M059J (cell line): Measurements from ENCODE around the gene CEP135. TPM values are rescaled to one million over a fixed set of nuclear protein-coding genes. Genes with fewer than 3 reads are reported as not detected.
A peak's percentile ranks its signal among the peaks of the same experiment; 100 is the strongest.
"Not testable (repeated sequence)": the region's sequence is repeated elsewhere in the genome, so short reads cannot be mapped to it uniquely, and the experiment has no call there.

ENCODE experiments used
- DNase-seq: peaks from one replicate; pipeline ENCODE4 v3.0.0-alpha.2; 2012; ENCODE audit warnings: low read depth
- total RNA-seq: library from RNA; depleted of rRNA; stranded (reverse); fragments of >200 nt; shearing (Covaris generic); gene quantifications from 2 replicates; pipeline ENCODE4 v1.2.3, GENCODE V29; 2014

Gene CEP135
- total RNA-seq, 1 experiment from 2014 or later = 2.8 TPM

DNA sequence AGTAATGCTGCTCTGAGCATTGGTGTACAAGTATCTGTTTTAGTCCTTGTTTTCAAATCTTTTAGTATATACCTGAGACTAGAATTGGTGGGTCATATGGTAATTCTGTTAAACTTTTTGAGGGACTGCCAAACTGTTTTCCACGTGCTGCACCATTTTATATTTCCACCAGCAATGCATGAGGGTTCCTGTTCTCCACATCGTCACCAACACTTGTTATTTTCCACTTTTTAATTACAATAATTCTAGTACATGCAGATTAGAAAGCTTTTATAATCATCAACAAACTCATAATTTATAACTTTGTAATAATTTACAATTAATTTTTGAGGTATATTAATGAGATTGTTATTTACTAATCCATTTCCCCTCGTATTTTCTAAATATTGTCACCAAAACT is 79.4 kb downstream of the CEP135 start:
- no peak for DNase-seq

DNA sequence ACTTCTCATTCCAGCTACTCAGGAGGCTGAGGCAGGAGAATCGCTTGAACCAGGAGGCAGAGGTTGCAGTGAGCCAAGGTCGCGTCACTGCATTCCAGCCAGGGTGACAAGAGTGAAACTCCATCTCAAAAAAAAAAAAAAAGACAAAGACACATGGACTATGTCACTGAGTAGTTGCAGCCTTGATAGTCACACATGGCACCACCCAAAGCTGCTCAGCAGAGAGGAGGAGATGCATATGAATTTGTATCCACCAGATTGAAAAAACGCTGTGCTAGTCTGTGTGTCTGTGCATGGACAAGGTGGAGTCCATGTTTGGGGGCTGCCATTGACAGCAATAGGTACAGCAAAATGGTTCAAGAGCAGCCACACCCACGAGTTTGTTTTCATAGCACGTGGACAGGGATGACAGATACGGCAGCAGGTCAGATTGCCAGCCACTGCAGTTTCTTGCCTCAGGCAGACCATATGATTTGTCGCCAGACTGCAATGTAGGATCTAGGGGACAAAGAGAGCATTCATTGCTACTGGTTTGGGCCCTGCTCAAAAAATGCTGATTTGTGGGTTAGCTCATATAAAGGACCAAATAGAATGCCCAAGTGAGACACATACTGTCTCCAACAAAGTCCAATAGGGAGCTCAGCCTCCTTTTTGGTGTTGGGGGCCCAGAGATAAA is 89.9 kb downstream of the CEP135 start:
- peak; percentile 2 for DNase-seq

DNA sequence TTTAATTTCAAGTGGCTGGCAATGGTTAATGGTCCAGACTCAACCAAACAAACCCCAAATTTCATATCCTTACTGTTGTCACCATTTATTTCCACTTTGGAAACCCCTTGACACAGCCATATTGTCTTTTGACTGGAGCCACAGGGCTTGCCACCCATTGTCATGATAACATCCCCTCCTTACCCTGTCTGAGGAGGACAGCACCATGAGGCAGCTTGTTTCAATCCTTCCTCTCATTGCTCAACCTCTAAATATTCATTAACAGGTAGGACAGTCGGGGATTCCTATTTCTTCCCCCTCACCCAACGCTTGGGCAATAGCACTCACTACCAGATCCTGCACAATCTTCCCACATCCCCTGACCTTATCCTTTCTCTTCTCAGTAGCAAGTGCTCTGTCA is 92.1 kb downstream of the CEP135 start:
- no peak for DNase-seq

DNA sequence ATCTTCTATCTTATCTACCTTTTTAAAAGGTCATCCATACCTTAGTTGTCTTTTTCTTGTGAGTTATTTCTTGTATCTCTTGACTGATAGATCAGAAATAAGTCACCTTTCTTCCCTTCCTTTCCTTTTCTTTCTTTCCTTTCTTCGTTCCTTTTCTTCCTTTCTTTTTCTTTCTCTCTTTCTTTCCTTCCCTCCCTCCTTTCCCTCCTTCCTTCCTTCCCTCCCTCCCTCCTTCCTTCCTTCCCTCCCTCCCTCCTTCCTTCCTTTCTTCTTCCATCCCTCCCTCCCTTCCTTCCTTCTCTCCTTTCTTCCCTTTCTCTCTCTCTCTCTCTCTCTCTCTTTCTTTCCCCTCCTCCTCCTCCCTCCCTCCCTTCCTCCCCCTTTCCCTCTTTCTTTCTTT is 93.5 kb downstream of the CEP135 start:
- DNase-seq = no peak

DNA sequence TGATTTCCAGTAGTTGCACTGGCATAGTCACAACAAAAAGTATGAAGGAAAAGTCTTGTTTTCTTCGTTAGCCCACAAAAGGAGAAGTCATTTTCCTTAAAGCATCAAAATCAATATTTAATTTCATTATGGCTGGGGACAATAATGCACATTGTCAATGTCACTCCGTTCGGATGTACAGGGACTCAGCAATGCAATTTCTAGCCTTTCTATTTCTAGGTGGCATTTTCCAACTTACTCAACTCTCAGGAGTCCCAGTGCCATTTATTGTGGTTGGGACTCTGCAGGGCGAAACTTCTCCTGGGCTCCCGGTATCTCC is 99.6 kb downstream of the CEP135 start:
- DNase-seq = peak; percentile 15

DNA sequence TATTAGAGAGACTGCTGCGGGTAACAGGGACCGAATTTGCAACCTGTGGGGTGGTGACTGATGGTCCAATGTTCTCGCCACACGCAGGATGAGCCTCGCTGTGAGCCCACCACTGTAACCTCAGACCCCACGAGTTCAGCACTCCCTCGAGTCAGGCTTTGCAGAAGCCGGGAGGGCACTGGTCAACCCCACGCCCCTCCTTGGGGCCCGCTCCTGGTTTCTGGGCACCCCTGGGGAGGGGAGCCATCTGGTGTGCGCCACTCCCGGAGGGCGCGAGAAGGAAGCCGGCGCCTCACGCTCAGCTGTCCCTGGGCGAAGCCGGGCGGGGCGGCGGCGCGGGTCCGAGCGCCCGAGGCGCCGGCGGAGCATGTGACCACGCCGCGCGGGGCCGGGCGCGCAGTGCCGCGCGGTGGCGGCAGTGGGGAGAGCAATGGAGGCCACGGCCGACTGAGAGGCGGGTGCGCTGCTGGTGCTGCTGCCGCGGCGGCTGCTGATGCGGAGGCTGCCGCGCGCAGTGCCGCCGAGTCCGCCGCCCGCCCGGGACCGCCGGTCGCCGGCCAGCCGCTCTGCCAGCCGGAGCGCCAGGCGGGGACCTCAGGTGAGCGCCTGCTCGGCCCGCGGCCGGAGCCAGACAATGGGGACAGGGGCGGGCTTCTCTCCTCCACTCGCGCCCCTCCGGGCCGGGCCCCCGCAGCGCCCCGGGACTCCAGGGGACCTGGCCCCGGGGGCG is 100.1 kb downstream of the CEP135 start:
- peak; percentile 29 for DNase-seq

DNA sequence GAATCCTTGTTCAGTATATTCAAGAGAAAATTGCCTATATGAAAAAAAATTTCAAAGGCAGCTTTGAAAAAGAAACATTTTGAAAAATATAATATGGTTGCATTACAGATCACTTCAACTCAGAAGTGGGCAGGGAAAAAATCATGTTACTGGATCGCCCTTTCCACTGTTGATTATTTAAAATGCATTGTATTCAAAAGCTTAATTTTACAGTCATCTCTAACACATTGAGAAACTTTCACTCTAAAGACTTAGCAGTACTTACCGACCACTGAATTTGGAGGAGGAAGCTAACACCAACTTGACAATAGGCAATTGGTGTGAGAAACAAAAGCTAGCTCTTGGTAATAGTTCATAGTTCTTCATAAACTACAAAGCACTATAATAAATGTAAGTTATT is 101.9 kb downstream of the CEP135 start:
- DNase-seq = no peak

DNA sequence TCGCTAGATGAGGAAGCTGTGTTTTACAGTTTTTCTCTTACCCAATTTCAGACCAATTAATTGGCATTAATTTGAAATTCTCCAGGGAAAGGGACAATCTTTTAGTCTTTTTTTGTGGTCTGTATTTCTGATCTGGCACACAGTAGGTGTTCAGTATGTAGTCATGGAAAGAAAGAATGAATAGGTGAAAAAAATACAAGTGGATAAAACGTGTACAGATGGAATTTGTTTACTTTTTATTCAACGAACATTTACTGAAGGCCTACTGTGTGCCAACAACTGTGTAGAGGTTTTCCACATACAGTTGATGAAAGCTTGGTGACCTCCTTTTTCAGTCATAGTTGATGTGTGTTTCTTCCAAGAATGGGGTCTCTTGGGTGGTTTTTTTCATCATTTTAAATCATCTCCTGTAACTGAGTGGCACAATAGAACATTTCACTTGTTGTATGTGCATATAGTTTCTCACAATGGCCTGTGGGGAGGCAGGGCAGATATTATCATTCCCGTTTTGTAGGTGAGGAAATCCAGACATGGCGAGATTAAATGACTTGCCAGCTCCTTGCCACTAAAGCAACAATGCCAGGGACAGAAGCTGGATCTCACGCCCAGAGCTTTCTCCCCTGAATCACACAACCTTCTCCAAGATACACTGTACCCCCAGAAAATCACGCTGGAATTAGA is 102.4 kb downstream of the CEP135 start:
- DNase-seq = no peak

DNA sequence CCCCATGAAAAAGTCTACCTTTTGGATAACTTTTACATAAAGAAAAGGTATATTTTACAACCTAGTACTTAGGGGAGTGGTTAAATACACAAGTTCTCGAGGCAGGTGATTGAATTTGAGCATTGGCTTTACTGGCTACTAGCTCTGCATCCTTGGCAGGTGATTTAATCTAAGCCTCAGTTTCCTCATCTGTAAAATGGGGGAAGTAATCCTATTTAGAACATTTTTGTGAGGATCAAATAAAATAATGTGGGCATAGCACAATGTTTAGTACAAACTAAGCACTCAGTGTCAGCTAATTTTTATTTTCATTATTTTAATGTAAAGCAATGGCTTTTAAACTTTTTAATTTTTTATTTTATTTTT is 102.9 kb downstream of the CEP135 start:
- DNase-seq = no peak

DNA sequence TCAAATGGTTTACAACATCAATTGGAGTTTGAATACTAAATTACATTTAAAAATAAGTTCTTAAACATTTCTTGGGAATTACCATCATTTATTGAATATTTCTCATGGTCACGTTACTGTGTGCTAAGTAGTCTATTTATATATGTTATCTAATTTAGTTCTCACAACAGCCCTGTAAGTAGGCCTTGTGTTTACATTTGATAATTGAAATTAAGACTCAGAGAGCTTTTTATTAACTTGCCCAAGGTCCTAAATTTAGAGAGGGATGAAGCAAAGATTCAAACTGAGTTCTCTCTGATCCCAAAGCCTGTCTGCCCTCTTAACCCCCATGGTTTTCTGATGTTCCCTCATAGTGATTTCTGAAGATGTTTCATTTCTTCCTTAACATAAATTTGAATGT is 103.7 kb downstream of the CEP135 start:
- DNase-seq = no peak

DNA sequence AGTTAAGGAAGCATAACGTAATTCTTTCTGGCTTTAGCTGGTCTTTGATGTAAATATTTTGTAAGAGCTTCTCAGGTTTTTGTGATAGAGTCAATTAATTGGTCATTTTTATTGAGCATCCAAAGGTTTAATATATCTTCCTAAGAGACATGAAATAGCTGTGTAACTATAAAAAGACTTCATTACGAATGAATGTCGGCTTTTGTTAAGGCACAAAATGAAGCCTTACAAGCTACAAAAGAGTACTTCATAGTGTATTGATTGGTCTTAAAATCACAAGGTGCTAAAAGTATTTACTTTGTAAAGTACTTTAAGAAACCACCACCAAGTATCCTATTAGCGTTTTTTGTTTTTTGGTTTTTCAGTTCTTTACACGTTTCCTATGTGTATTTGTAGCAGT is 104.2 kb downstream of the CEP135 start:
- no peak for DNase-seq

DNA sequence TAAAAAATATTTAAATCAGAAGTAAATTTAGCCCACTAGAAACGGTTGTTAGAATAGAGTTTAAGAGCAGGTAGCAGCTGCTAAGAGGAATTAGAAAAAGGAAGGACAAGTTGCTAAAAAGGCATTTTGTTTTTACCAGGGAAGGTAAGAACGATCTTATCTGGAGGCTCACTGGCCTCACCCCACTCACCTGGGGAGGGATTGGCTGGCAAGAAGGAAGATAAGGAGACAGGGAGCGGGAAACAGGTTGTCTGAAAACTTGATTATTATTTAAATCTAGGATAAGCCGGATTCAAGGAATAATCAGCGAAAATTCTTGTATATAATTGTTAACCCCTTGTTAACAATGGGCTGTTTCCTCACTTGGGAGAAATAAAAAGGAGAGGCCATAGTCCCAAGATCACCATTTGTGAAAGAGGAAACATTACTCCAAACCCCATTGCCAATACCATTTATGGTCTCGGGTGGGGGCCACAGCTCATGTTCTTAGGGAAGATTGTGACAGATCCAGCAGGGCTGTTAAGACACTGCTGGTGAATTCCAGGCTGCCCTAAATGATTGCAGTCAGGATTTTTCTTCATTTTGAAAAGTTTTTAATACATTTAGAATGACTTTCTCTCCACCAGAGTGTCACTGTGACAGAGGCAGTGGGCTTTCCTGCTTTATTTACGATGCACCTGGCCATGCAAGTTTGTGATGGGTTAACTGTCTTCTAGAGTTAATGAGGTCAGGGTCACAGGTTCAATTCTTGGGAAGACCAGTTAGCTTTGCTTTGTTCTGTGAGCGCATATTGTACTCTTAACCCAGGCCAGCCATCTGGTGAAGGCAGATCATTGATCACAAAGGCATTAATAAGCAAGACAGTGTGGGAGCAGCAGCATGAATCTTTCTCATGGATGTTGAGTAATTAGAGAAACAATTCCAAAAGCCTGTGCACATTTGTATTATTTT is 106.6 kb downstream of the CEP135 start:
- DNase-seq = no peak

DNA sequence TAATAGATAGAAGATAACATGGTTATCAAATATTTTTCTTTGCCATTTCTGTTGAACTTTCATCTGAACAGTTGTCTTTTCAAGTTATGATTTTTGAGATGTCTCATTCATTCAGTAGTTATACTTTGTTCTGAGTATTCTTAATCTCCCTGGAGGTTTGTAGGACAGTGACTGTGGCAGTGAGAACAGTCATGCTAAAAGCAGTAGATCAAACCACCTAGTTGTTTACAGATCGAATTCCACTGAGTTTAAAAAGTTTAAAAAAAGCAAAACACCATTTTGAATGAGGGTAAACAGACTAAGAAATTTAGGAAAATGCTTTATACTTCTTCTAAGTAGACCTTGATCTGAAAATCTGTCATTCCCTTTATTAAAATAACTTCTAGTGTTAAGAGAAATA is 107.2 kb downstream of the CEP135 start:
- DNase-seq = no peak

DNA sequence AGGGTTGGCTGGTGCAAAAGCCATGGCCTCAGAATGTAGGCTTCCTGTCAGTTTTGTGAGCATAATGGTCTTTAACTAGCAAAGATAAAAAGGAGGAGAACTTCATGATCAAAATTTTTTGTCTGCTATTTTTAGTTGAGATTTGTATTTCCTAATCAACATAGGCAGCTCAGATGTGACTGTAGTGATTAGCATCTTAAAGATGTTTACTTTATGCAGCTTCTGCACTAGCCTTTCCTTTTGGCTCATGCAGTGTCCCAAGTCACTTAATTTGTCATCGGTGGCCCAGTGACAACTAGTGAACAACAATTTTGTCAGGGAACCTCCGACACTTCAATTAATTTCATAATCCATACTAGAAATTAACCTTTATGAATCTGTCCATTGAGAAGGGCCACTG is 109.8 kb downstream of the CEP135 start:
- DNase-seq = no peak

DNA sequence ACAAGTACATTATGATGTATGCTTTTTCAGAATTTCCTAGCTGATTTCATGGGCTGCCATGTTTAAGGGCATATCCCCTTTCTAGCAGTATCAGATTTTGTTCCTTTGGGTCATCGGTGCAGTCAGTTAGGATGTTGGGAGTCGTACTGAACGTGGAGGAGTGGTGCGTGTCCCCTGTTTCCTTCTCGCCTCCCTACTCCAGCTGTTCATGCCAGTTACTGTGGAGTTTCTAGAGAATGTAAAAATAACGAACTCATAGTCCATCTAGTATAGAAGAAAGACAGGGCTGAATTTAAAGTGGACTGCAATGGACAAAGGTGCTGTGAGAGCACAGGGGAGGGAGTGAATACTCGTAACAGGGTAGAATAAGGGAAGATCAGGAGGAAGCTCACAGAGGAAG is 111.3 kb downstream of the CEP135 start:
- DNase-seq = no peak

DNA sequence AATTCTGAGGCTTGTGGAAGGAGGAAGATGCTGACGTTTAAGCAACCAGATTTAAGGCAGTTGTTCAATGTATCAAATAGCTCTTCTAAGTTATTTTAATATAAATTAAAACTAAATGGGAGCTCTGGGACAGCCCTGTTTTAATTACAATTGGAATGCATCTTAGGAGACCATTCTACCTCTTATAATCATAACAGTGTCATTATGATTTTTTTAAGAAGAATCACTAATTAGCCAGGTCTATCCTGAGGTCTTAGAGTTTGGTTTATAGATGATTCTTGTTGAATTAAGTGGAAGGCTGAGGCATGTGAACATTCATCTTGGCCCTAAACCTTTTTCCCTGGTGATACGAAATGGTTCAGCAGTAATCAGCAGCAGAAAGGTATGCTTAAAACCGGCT is 113.4 kb downstream of the CEP135 start:
- DNase-seq = no peak

DNA sequence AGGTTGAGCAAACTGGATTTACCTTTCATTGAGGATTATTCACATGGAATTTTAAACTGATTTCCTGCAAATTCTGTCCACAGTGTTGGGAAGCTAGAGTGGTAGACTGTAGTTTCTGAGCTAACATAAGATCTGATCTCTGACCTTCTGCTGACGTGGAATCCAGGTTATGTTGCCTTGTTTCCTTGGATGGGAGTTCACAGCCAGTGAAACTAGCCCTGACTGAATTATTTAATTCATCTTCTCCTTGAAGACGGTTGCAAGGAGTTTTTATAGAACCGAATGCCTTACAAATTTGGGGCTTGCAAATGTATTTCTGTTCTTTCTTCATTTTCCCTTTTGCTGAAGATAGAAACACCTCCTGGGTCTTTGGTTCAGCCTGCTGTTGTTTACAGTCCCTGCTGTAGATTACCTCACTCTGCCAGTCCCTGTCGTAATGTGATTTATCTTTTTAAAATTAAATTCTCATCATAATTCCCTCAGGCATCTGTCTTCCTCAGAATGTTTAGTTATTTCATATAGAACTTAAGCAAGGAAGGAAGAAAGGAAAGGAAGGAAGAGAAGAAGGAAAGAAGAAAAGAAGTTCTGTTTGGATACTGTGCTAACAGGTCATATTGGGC is 113.9 kb downstream of the CEP135 start:
- DNase-seq = no peak

DNA sequence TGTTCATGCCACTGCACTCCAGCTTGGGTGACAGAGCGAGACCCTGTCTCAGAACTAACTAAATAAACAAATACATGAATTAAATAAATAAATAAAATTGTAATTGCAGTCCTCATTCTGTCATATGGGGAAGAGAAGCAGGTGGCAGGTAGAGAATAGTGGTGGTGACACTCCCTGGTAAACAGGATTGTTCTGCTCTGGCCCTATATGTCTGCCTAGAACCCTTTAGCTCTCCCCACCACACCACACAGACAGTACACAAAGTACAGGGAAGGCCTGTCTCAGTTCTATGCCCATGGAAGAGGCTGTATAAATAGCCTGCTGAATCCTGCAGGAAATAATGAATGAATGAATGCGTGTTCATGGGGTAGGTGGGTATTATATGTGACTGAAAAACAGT is 117.7 kb downstream of the CEP135 start:
- DNase-seq = no peak

DNA sequence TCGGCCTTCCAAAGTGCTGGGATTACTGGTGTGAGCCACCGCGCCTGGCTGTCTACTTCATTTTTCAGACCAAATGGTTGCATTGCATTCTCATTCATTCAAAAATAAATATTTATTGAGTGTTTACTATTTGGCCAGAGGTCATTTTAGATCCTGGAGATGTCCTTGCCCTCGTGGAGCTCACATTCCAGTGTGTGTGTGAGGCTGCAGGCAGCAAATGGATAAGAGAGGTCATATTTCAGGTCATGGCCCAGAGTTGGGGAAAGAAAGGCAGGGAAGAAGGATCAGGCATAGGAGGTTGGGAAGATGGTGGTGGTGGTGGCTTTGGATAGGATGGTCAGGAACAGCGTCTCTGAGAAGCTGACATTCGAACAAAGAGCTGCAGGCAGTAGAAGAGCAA is 119.1 kb downstream of the CEP135 start:
- no peak for DNase-seq

DNA sequence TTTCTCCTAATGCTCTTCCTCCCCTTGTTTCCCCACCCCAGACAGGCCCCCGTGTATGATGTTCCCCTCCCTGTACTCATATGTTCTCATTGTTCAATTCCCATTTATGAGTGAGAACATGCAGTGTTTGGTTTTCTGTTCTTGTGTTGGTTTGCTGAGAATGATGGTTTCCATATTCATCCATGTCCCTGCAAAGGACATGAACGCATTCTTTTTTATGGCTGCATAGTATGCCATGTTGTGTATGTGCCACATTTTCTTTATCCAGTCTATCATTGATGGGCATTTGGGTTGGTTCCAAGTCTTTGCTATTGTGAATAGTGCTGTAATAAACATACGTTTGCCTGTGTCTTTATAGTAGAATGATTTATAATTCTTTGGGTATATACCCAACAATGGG is 124.0 kb downstream of the CEP135 start:
- DNase-seq = not testable (repeated sequence)

DNA sequence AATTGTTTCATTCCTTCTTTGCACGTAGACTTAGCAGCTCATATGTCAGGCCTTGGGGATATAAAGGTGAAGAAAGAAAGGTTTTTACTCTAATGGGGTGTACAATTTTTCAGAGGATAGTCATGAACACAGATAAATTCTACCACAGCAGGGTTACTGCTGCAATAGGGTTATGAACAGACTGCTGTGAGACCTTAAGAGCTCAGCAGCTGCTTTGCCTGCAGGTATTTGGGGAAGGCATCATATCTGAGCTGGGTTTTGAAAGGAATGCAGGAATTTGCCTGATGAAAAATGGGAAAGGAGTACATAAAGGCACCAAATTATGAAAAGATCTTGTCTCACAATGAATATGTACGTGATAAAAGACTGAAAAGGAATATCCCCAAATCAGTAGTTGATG is 128.9 kb downstream of the CEP135 start:
- DNase-seq = no peak

DNA sequence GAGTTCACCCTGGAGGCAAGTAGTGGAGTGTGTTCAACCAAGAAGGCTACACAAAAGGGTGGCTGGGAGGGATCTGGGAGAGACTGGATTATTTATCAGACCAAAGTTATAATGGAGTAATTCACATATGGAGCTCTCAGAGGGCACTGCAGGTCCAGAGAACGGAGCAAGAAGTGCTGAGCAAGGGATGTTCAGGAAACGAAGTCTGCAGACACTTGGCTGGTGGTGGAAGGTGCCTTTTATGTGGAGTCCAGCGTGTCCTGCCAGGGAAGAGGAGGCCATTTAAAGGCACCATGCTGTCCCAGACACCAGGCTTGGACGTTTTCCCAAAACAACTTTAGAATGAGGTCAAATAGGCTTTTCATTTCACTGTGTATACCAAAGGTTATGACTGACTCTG is 130.1 kb downstream of the CEP135 start:
- no peak for DNase-seq
